Measurements from ENCODE around the gene KDM5B.

The KDM5B gene

GRCh38 chr1:202713110-202713509 is 95.1 kb downstream of the KDM5B start:
- no peak overlapping the region for H2AFZ ChIP-seq (ENCODE audit: low read depth)
- no peak for TF ChIP-seq CTCF (conservative IDR thresholded peaks at IDR 0.05; ENCODE audit: low read depth, low read length)
- H3K4me2 ChIP-seq: no peak overlapping the region

GRCh38 chr1:202711949-202712635 is 96.1 kb downstream of the KDM5B start:
- Histone ChIP-seq H3K9ac (no peak overlapping the region), H3K79me2 (ENCODE audit: insufficient read depth, low read depth) (no peaks in the 10 kb centered on the region), H3K27ac (no peak overlapping the region), H3K4me3 (IDR thresholded peaks at IDR 0.05; ENCODE audit: insufficient read depth, low read depth, low read length) (no peak overlapping the region), H4K20me1 (ENCODE audit: insufficient read depth) (no peaks in the 10 kb centered on the region), H3K4me1 (ENCODE audit: low read depth, poor library complexity, severe bottlenecking) (no peaks in the 10 kb centered on the region), H3K4me2 (no peak overlapping the region), H3K27me3 (ENCODE audit: insufficient read depth, low read depth) (peaks cover 49% of the 10 kb centered on the region), H2AFZ (ENCODE audit: low read depth) (no peak overlapping the region), H3K36me3 (ENCODE audit: insufficient read depth) (no peaks in the 10 kb centered on the region)
- no peak for TF ChIP-seq CTCF (conservative IDR thresholded peaks at IDR 0.05; ENCODE audit: low read depth, low read length)

More at GRCh38 chr1:202713110-202713509, 95.1 kb downstream of the KDM5B start:
- Histone ChIP-seq H3K27me3 (ENCODE audit: insufficient read depth, low read depth) (peaks cover 39% of the 10 kb centered on the region), H3K9ac (no peak overlapping the region), H3K4me1 (ENCODE audit: low read depth, poor library complexity, severe bottlenecking) (no peaks in the 10 kb centered on the region), H3K4me3 (IDR thresholded peaks at IDR 0.05; ENCODE audit: insufficient read depth, low read depth, low read length) (no peak overlapping the region), H3K79me2 (ENCODE audit: insufficient read depth, low read depth) (no peaks in the 10 kb centered on the region), H4K20me1 (ENCODE audit: insufficient read depth) (no peaks in the 10 kb centered on the region), H3K27ac (no peak overlapping the region), H3K36me3 (ENCODE audit: insufficient read depth) (no peaks in the 10 kb centered on the region)

- no peaks in the 10 kb centered on the region for H3K4me1 ChIP-seq (ENCODE audit: low read depth, poor library complexity, severe bottlenecking)
- H3K27me3 ChIP-seq (ENCODE audit: insufficient read depth, low read depth): peaks cover 66% of the 10 kb centered on the region
- peak within 1 kb of the TSS; percentile 19; the same call in 1 of the 2 replicates for H3K4me2 ChIP-seq
- H3K79me2 ChIP-seq (ENCODE audit: insufficient read depth, low read depth): no peaks in the 10 kb centered on the region
- TF ChIP-seq CTCF (conservative IDR thresholded peaks at IDR 0.05; ENCODE audit: low read depth, low read length): no peak
- H3K4me3 ChIP-seq (IDR thresholded peaks at IDR 0.05; ENCODE audit: insufficient read depth, low read depth, low read length): no peak within 1 kb of the TSS
- H3K27ac ChIP-seq: no peak within 1 kb of the TSS
- H3K9ac ChIP-seq: no peak within 1 kb of the TSS
- no peak within 1 kb of the TSS; the same call in 1 of the 2 replicates for H2AFZ ChIP-seq (ENCODE audit: low read depth)
- no peaks in the 10 kb centered on the region for H3K36me3 ChIP-seq (ENCODE audit: insufficient read depth)
- H4K20me1 ChIP-seq (ENCODE audit: insufficient read depth): no peaks in the 10 kb centered on the region
These were observed 97.9 kb downstream of the KDM5B start, which contains the start of gene SYT2 for GRCh38 chr1:202710070-202711045. Gene SYT2 (minus strand): TSS chr1:202710454. CDS start chr1:202605772, 104,682 bp downstream.

GRCh38 chr1:202709276-202710041 is 98.8 kb downstream of the KDM5B start:
- Histone ChIP-seq H3K36me3 (ENCODE audit: insufficient read depth) (no peaks in the 10 kb centered on the region), H3K4me2 (peak overlapping the region; percentile 19; the same call in 1 of the 2 replicates), H3K79me2 (ENCODE audit: insufficient read depth, low read depth) (no peaks in the 10 kb centered on the region), H2AFZ (ENCODE audit: low read depth) (no peak overlapping the region), H3K27ac (no peak overlapping the region), H3K27me3 (ENCODE audit: insufficient read depth, low read depth) (peaks cover 75% of the 10 kb centered on the region), H3K4me3 (IDR thresholded peaks at IDR 0.05; ENCODE audit: insufficient read depth, low read depth, low read length) (no peak overlapping the region), H3K4me1 (ENCODE audit: low read depth, poor library complexity, severe bottlenecking) (no peaks in the 10 kb centered on the region), H4K20me1 (ENCODE audit: insufficient read depth) (no peaks in the 10 kb centered on the region), H3K9ac (no peak overlapping the region)
- TF ChIP-seq CTCF (conservative IDR thresholded peaks at IDR 0.05; ENCODE audit: low read depth, low read length): no peak

All from KMS-11 (cell line).